Measurements from ENCODE around the gene ENO1.

The ENO1 gene

DNA sequence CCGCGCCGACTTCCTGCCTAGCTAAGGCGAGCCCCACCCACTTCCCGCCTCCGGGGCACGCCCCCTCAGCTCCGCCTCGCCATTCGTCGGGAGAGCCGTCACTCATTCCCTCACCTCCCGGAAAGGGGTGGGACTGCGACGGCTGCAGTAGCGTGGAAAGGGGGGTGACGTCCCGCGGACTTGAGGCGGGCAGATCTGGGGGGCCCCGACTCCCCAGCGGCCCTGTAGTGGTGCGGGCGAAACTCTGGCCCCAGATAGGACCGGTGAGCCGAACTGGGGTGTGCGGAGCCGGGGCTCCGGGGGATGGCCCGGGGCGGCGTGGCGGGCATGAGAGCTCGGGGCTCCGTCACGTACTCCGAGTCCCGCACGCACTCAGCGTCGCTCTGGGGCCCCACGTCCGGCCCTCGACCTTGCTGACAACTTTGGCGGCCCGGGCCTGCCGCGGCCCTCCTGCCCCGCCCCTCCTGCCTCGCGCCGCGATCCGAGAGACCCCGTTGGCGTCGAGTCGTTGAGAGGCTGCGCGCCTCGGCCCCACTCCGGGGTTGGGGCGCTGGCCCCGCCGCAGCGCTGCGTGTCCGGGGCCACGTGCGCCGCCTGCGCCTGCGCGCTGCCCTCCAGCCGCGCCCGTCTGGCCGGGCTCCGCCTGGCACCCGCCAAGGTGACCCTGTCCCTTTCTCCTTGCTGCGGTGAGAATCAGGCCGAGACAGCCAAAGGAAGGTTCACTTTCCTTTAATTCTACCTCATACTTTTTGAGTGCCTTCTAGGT is 395 bp upstream of the ENO1 start (continued):
- TF ChIP-seq ZNF121 (tag by site-specific recombination; IDR thresholded peaks at IDR 0.05) (0 out of 2 replicates have a peak, but pooled peaks have one; percentile 11), ZSCAN30 (tag by site-specific recombination; IDR thresholded peaks at IDR 0.05) (peak; percentile 94), ZNF24 (tag by site-specific recombination; IDR thresholded peaks at IDR 0.05) (peak; percentile 80), ZNF658 (tag by site-specific recombination; IDR thresholded peaks at IDR 0.05) (no peak), KLF8 (tag by site-specific recombination; IDR thresholded peaks at IDR 0.05) (peak; percentile 91), BCL11B (tag by site-specific recombination; IDR thresholded peaks at IDR 0.05; ENCODE audit: low read depth) (peak; percentile 77; the same call in 1 of the 2 replicates), SP7 (tag by site-specific recombination; IDR thresholded peaks at IDR 0.05) (peak; percentile 78), SP3 (tag by site-specific recombination; IDR thresholded peaks at IDR 0.05) (peak; percentile 100), WT1 (tag by site-specific recombination; IDR thresholded peaks at IDR 0.05) (peak; percentile 65), ZNF138 (tag by site-specific recombination; IDR thresholded peaks at IDR 0.05; ENCODE audit: borderline replicate concordance) (no peak), ZXDB (tag by site-specific recombination; IDR thresholded peaks at IDR 0.05) (peak; percentile 99), ZNF530 (tag by site-specific recombination; IDR thresholded peaks at IDR 0.05; ENCODE audit: low read depth) (no peak), ZNF768 (tag by site-specific recombination; IDR thresholded peaks at IDR 0.05) (no peak), MEIS1 (CRISPR knock-in tag; IDR thresholded peaks at IDR 0.05; ENCODE audit: borderline replicate concordance) (no peak), ZBTB21 (tag by site-specific recombination; IDR thresholded peaks at IDR 0.05) (peak; percentile 37; the same call in 1 of the 2 replicates), OSR2 (tag by site-specific recombination; IDR thresholded peaks at IDR 0.05) (peak; percentile 46; the same call in 1 of the 2 replicates), ZNF324 (tag by site-specific recombination; IDR thresholded peaks at IDR 0.05) (peak; percentile 70; the same call in 1 of the 2 replicates), ZNF785 (tag by site-specific recombination; IDR thresholded peaks at IDR 0.05) (peak; percentile 51; the same call in 1 of the 2 replicates), OVOL3 (tag by site-specific recombination; IDR thresholded peaks at IDR 0.05) (peak; percentile 52; the same call in 1 of the 2 replicates), ZNF248 (tag by site-specific recombination; IDR thresholded peaks at IDR 0.05) (no peak), SP2 (tag by site-specific recombination; IDR thresholded peaks at IDR 0.05) (peak; percentile 99)
- TF ChIP-seq, protein P1, sequence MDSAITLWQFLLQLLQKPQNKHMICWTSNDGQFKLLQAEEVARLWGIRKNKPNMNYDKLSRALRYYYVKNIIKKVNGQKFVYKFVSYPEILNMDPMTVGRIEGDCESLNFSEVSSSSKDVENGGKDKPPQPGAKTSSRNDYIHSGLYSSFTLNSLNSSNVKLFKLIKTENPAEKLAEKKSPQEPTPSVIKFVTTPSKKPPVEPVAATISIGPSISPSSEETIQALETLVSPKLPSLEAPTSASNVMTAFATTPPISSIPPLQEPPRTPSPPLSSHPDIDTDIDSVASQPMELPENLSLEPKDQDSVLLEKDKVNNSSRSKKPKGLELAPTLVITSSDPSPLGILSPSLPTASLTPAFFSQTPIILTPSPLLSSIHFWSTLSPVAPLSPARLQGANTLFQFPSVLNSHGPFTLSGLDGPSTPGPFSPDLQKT (IDR thresholded peaks at IDR 0.05; ENCODE audit: borderline replicate concordance, low read depth, low read length), result peak; percentile 38; the same call in 1 of the 2 replicates
- TF ChIP-seq, protein P2, sequence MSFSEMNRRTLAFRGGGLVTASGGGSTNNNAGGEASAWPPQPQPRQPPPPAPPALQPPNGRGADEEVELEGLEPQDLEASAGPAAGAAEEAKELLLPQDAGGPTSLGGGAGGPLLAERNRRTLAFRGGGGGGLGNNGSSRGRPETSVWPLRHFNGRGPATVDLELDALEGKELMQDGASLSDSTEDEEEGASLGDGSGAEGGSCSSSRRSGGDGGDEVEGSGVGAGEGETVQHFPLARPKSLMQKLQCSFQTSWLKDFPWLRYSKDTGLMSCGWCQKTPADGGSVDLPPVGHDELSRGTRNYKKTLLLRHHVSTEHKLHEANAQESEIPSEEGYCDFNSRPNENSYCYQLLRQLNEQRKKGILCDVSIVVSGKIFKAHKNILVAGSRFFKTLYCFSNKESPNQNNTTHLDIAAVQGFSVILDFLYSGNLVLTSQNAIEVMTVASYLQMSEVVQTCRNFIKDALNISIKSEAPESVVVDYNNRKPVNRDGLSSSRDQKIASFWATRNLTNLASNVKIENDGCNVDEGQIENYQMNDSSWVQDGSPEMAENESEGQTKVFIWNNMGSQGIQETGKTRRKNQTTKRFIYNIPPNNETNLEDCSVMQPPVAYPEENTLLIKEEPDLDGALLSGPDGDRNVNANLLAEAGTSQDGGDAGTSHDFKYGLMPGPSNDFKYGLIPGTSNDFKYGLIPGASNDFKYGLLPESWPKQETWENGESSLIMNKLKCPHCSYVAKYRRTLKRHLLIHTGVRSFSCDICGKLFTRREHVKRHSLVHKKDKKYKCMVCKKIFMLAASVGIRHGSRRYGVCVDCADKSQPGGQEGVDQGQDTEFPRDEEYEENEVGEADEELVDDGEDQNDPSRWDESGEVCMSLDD (tag by site-specific recombination; IDR thresholded peaks at IDR 0.05), result peak; percentile 100
- TF ChIP-seq, protein P3, sequence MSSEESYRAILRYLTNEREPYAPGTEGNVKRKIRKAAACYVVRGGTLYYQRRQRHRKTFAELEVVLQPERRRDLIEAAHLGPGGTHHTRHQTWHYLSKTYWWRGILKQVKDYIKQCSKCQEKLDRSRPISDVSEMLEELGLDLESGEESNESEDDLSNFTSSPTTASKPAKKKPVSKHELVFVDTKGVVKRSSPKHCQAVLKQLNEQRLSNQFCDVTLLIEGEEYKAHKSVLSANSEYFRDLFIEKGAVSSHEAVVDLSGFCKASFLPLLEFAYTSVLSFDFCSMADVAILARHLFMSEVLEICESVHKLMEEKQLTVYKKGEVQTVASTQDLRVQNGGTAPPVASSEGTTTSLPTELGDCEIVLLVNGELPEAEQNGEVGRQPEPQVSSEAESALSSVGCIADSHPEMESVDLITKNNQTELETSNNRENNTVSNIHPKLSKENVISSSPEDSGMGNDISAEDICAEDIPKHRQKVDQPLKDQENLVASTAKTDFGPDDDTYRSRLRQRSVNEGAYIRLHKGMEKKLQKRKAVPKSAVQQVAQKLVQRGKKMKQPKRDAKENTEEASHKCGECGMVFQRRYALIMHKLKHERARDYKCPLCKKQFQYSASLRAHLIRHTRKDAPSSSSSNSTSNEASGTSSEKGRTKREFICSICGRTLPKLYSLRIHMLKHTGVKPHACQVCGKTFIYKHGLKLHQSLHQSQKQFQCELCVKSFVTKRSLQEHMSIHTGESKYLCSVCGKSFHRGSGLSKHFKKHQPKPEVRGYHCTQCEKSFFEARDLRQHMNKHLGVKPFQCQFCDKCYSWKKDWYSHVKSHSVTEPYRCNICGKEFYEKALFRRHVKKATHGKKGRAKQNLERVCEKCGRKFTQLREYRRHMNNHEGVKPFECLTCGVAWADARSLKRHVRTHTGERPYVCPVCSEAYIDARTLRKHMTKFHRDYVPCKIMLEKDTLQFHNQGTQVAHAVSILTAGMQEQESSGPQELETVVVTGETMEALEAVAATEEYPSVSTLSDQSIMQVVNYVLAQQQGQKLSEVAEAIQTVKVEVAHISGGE (tag by site-specific recombination; conservative IDR thresholded peaks at IDR 0.05; ENCODE audit: low read depth), result peak; percentile 66
- TF ChIP-seq, protein P4, sequence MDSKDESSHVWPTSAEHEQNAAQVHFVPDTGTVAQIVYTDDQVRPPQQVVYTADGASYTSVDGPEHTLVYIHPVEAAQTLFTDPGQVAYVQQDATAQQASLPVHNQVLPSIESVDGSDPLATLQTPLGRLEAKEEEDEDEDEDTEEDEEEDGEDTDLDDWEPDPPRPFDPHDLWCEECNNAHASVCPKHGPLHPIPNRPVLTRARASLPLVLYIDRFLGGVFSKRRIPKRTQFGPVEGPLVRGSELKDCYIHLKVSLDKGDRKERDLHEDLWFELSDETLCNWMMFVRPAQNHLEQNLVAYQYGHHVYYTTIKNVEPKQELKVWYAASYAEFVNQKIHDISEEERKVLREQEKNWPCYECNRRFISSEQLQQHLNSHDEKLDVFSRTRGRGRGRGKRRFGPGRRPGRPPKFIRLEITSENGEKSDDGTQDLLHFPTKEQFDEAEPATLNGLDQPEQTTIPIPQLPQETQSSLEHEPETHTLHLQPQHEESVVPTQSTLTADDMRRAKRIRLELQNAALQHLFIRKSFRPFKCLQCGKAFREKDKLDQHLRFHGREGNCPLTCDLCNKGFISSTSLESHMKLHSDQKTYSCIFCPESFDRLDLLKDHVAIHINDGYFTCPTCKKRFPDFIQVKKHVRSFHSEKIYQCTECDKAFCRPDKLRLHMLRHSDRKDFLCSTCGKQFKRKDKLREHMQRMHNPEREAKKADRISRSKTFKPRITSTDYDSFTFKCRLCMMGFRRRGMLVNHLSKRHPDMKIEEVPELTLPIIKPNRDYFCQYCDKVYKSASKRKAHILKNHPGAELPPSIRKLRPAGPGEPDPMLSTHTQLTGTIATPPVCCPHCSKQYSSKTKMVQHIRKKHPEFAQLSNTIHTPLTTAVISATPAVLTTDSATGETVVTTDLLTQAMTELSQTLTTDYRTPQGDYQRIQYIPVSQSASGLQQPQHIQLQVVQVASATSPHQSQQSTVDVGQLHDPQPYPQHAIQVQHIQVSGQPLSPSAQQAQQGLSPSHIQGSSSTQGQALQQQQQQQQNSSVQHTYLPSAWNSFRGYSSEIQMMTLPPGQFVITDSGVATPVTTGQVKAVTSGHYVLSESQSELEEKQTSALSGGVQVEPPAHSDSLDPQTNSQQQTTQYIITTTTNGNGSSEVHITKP (tag by site-specific recombination; IDR thresholded peaks at IDR 0.05), result peak; percentile 92
- TF ChIP-seq, protein P5, sequence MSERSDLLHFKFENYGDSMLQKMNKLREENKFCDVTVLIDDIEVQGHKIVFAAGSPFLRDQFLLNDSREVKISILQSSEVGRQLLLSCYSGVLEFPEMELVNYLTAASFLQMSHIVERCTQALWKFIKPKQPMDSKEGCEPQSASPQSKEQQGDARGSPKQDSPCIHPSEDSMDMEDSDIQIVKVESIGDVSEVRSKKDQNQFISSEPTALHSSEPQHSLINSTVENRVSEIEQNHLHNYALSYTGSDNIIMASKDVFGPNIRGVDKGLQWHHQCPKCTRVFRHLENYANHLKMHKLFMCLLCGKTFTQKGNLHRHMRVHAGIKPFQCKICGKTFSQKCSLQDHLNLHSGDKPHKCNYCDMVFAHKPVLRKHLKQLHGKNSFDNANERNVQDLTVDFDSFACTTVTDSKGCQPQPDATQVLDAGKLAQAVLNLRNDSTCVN (tag by site-specific recombination; optimal IDR thresholded peaks at IDR 0.05), result peak; percentile 65
